ENCODE results near the gene SSNA1.

- TF ChIP-seq CTCF (conservative IDR thresholded peaks at IDR 0.05 in 1 of 2, IDR thresholded peaks at IDR 0.05 in 1 of 2; ENCODE audit: low read depth in 1 of 2, low read length in 2 of 2): no peak
- no peak for TF ChIP-seq EZH2 (IDR thresholded peaks at IDR 0.05; ENCODE audit: low read length, missing control alignments)
These were observed 40.8 kb downstream of the SSNA1 start for GRCh38 chr9:137228968-137229896.

All from fibroblast of lung (primary cell).